ENCODE measurements around the gene TMC2. TPM values are rescaled to one million over a fixed set of nuclear protein-coding genes. Genes with fewer than 3 reads are reported as not detected.

The TMC2 gene
- total and polyA plus RNA-seq, 2 of the 8 experiments (the other 6 are each of a cell fraction or from before 2014, with no cell fraction given): not detected

- Histone ChIP-seq H2BK5ac (ENCODE audit: low read depth, low read length) (no peak overlapping the region), H3K36me3 (ENCODE audit: control insufficient read depth in 2 of 4, insufficient read depth in 4 of 4, low read length in 3 of 4) (no peaks in the 10 kb centered on the region; a peak in 1 of 8 replicates), H3K27ac (ENCODE audit: low read depth, low read length) (no peak overlapping the region), H4K5ac (ENCODE audit: insufficient read length, low read depth, low read length) (no peak overlapping the region), H3K56ac (replicated peaks; ENCODE audit: insufficient read length, low read depth, low read length) (no peak overlapping the region), H4K8ac (ENCODE audit: extremely low read depth, insufficient read depth, low read length) (no peak overlapping the region), H2BK120ac (replicated peaks; ENCODE audit: low read depth, low read length) (no peak overlapping the region), H3K4ac (replicated peaks; ENCODE audit: insufficient read length, low read depth, low read length) (no peak overlapping the region), H3K23me2 (ENCODE audit: low read depth, low read length) (no peaks in the 10 kb centered on the region; the same call in 1 of the 2 replicates), H2BK12ac (ENCODE audit: low read depth, low read length) (no peak overlapping the region), H2BK20ac (ENCODE audit: low read length) (no peak overlapping the region), H3K4me3 (ENCODE audit: extremely low read depth in 1 of 4, insufficient read depth in 2 of 4, low read depth in 3 of 4, low read length in 4 of 4) (no peak overlapping the region), H3K4me2 (ENCODE audit: insufficient read depth in 1 of 2, low read depth in 2 of 2, low read length in 2 of 2) (no peak overlapping the region), H3K27me3 (replicated peaks in 1 of 4; ENCODE audit: control insufficient read depth in 3 of 4, extremely low read depth in 1 of 4, insufficient read depth in 3 of 4, low read length in 3 of 4) (peaks cover 0 to 3% (median 0%) of the 10 kb centered on the region in 4 experiments; a peak in 1 of 7 replicates), H2AFZ (ENCODE audit: low read length) (no peak overlapping the region), H3K9ac (replicated peaks in 1 of 4; ENCODE audit: extremely low read depth in 1 of 4, low read depth in 3 of 4, low read length in 3 of 4) (no peak overlapping the region), H3K9me3 (ENCODE audit: insufficient read depth in 2 of 2, low read depth in 1 of 2, low read length in 1 of 2) (peaks cover 3 to 10% of the 10 kb centered on the region in 2 experiments; a peak in 3 of 4 replicates), H2AK5ac (ENCODE audit: low read depth, low read length) (no peak overlapping the region), H2BK15ac (ENCODE audit: low read length) (no peak overlapping the region), H3K4me1 (replicated peaks in 1 of 4; ENCODE audit: control insufficient read depth in 3 of 4, insufficient read depth in 4 of 4, low read length in 3 of 4) (no peaks in the 10 kb centered on the region), H3K79me2 (ENCODE audit: control insufficient read depth in 1 of 2, insufficient read depth in 2 of 2, low read length in 2 of 2) (no peaks in the 10 kb centered on the region), H4K20me1 (replicated peaks in 1 of 2; ENCODE audit: control insufficient read depth in 1 of 2, insufficient read depth in 2 of 2, low read length in 2 of 2) (no peaks in the 10 kb centered on the region), H4K91ac (replicated peaks; ENCODE audit: insufficient read length, low read length) (no peak overlapping the region), H3K23ac (ENCODE audit: insufficient read length) (no peak overlapping the region), H3K14ac (ENCODE audit: insufficient read length) (no peak overlapping the region), H3K18ac (ENCODE audit: extremely low read depth, low read length) (no peak overlapping the region), H3K79me1 (ENCODE audit: low read depth, low read length) (no peaks in the 10 kb centered on the region)
- CTCF ChIA-PET (ENCODE audit: partially characterized antibody): interaction anchor here (1.2 kb wide), 1 partner anchor 89 kb away, joined by 3 read pairs; no protein-coding TSS in a partner anchor
- POLR2A ChIA-PET (ENCODE audit: partially characterized antibody): no interaction called here
- DNase-seq (ENCODE audit: low read depth in 1 of 2, low spot score in 2 of 2) (no peak), FAIRE-seq (no peak)
- 84% methylated on average over 6 of the region's 6 CpGs; no CpG with 5 or more reads in 1 of the 2 experiments for WGBS, 2 experiments (ENCODE audit: extremely low coverage in 1 of 2, insufficient coverage in 1 of 2, insufficient read length in 1 of 2, insufficient replicate concordance in 2 of 2, low coverage in 1 of 2, low lambda C conversion rate in 2 of 2, missing lambda C conversion rate in 1 of 2)
- no peak for TF ChIP-seq KDM1A (IDR thresholded peaks at IDR 0.05; ENCODE audit: borderline replicate concordance, low read length)
- TF ChIP-seq POLR2A (IDR thresholded peaks at IDR 0.05; ENCODE audit: control extremely low read depth in 1 of 2, low read depth in 2 of 2, low read length in 2 of 2): no peak
- TF ChIP-seq TAF1 (IDR thresholded peaks at IDR 0.05; ENCODE audit: low read depth, low read length): no peak
- no peak for TF ChIP-seq CHD1 (IDR thresholded peaks at IDR 0.05; ENCODE audit: low read depth, low read length)
- TF ChIP-seq EZH2 (IDR thresholded peaks at IDR 0.05; ENCODE audit: low read depth, low read length, severe bottlenecking): no peak
- no peak for TF ChIP-seq EP300 (IDR thresholded peaks at IDR 0.05; ENCODE audit: borderline replicate concordance in 1 of 2, low read depth in 2 of 2, low read length in 2 of 2)
These were observed 74.0 kb downstream of the TMC2 start for GRCh38 chr20:2610326-2610725.

Data from H1 (cell line).